HCT116 (cell line): ENCODE data around the gene ATF7IP. TPM values are rescaled to one million over a fixed set of nuclear protein-coding genes. Genes with fewer than 3 reads are reported as not detected.

ENCODE experiments used
- ATAC-seq: fragments of 200-7000 bp; cut with Tn5 transposase; 2 replicates; pipeline ENCODE4 v1.9.1; 2020; ENCODE audit warnings: mild to moderate bottlenecking, moderate library complexity
- BruUV-seq: library from RNA; stranded (reverse); fragments of 400-500 nt; replicated peaks from 2 replicates; lab custom pipeline; 2021; lab: Mats Ljungman, UMichigan
- CTCF ChIA-PET: fragments of 300-600 bp; sonication (Branson Sonifier 250); formaldehyde crosslinking; loops from one replicate; lab custom pipeline; 2021; ENCODE audit warnings: antibody characterized with exemption; lab: Charles Lee
- POLR2A ChIA-PET: fragments of 300-600, 350-600 bp; sonication (Branson Sonifier 250); formaldehyde crosslinking; loops from one replicate; lab custom pipeline; 2021; ENCODE audit warnings: antibody characterized with exemption; lab: Charles Lee
- RAD21 ChIA-PET, 2 experiments: fragments of 300-600 bp; sonication (Branson Sonifier 250); formaldehyde crosslinking; loops; one replicate each; lab custom pipeline; 2023; ENCODE audit warnings: low total read pairs in 2 of 2; ENCODE audit not compliant: uncharacterized antibody in 2 of 2, unreplicated experiment in 2 of 2, low non-redundant PET in 1 of 2; lab: Charles Lee
- DNase-seq: peaks from one replicate; pipeline ENCODE4 v3.0.0-alpha.2; 2010; ENCODE audit warnings: low read depth, low spot score
- H2AFZ ChIP-seq: fragments of 200-600 bp; shearing (Covaris generic), sonication (generic); 2 replicates; pipeline ENCODE4 v1.6.1; 2017; ENCODE audit warnings: low read depth, mixed run types, mixed read lengths, antibody characterized with exemption, low read length; ENCODE audit not compliant: poor library complexity, severe bottlenecking
- H3K27ac ChIP-seq: 2 replicates; pipeline ENCODE4 v1.5.1; 2012; ENCODE audit warnings: low read depth, low read length
- H3K27me3 ChIP-seq: fragments of 200-600 bp; sonication (generic); 2 replicates; pipeline ENCODE4 v1.6.1; 2016; ENCODE audit warnings: mixed run types, low read length, mixed read lengths; ENCODE audit not compliant: insufficient read depth
- H3K36me3 ChIP-seq, 2 experiments: fragments of 200-500 bp in 1 of 2; fragments of 200-600 bp in 1 of 2; sonication (Bioruptor generic) in 1 of 2; sonication (generic) in 1 of 2; 2 replicates each; pipeline versions ENCODE4 v1.5.1 to v1.6.1; 2014 to 2016; ENCODE audit warnings: low read length in 2 of 2, inconsistent platforms in 1 of 2, mixed read lengths in 1 of 2, mixed run types in 1 of 2; ENCODE audit not compliant: insufficient read depth in 2 of 2, control insufficient read depth in 1 of 2
- H3K4me1 ChIP-seq, 2 experiments: fragments of 200-600 bp in 1 of 2; sonication (generic) in 1 of 2; 2 replicates each; pipeline versions ENCODE4 v1.5.1 to v1.6.1; 2012 to 2017; ENCODE audit warnings: low read length in 2 of 2, inconsistent platforms in 1 of 2, mild to moderate bottlenecking in 1 of 2, mixed read lengths in 1 of 2, mixed run types in 1 of 2, moderate library complexity in 1 of 2; ENCODE audit not compliant: insufficient read depth in 2 of 2, control insufficient read depth in 1 of 2
- H3K4me2 ChIP-seq: fragments of 200-600 bp; sonication (generic); 2 replicates; pipeline ENCODE4 v1.6.1; 2017; ENCODE audit warnings: mixed run types, low read length, mixed read lengths
- H3K4me3 ChIP-seq, 2 experiments: fragments of 200-600 bp in 1 of 2; sonication (generic) in 1 of 2; replicated peaks in 1 of 2; 2 replicates each; pipeline ENCODE4 v1.5.1; 2011 to 2016; ENCODE audit warnings: low read length in 2 of 2, control low read depth in 1 of 2, low read depth in 1 of 2, mild to moderate bottlenecking in 1 of 2, mixed read lengths in 1 of 2, mixed run types in 1 of 2
- H3K79me2 ChIP-seq: fragments of 200-600 bp; sonication (generic); 2 replicates; pipeline ENCODE4 v1.6.1; 2017; ENCODE audit warnings: mild to moderate bottlenecking, mixed run types, low read length, moderate library complexity, mixed read lengths; ENCODE audit not compliant: insufficient read depth
- H3K9ac ChIP-seq: fragments of 200-600 bp; sonication (generic); 2 replicates; pipeline ENCODE4 v1.6.1; 2016; ENCODE audit warnings: low read length, mixed read lengths
- H3K9me2 ChIP-seq: fragments of 200-600 bp; sonication (generic), shearing (Covaris generic); 2 replicates; pipeline ENCODE4 v1.6.1; 2017; ENCODE audit warnings: mixed run types, mild to moderate bottlenecking, moderate library complexity; ENCODE audit not compliant: insufficient read depth
- H3K9me3 ChIP-seq, 2 experiments: fragments of 200-500 bp in 1 of 2; fragments of 200-600 bp in 1 of 2; sonication (Bioruptor generic) in 1 of 2; sonication (generic) in 1 of 2; 2 replicates each; pipeline ENCODE4 v1.6.1; 2014 to 2017; ENCODE audit warnings: low read length in 2 of 2, mixed read lengths in 2 of 2, inconsistent platforms in 1 of 2, low read depth in 1 of 2, mild to moderate bottlenecking in 1 of 2, mixed run types in 1 of 2, moderate library complexity in 1 of 2; ENCODE audit not compliant: control insufficient read depth in 1 of 2, insufficient read depth in 1 of 2
- H4K20me1 ChIP-seq: fragments of 200-600 bp; sonication (generic), shearing (Covaris generic); 2 replicates; pipeline ENCODE4 v1.6.1; 2017; ENCODE audit warnings: mixed run types, mild to moderate bottlenecking, moderate library complexity; ENCODE audit not compliant: insufficient read depth
- CEBPB ChIP-seq: IDR thresholded peaks from 2 replicates; pipeline ENCODE4 v1.6.1; 2012; ENCODE audit warnings: low read depth
- EGR1 ChIP-seq: IDR thresholded peaks from 2 replicates; pipeline ENCODE4 v1.6.1; 2012; ENCODE audit warnings: low read depth
- EZH2 ChIP-seq: fragments of 200-600 bp; sonication (generic); IDR thresholded peaks from 2 replicates; pipeline ENCODE4 v1.6.1; 2017; ENCODE audit warnings: antibody characterized with exemption, mixed run types
- FOSL1 ChIP-seq: IDR thresholded peaks from 2 replicates; pipeline ENCODE4 v1.6.1; 2012; ENCODE audit warnings: low read depth
- MAX ChIP-seq: IDR thresholded peaks from 2 replicates; pipeline ENCODE4 v1.6.1; 2012
- POLR2A ChIP-seq: IDR thresholded peaks from 2 replicates; pipeline ENCODE4 v1.7.0; 2011; ENCODE audit warnings: borderline replicate concordance; ENCODE audit not compliant: insufficient read depth, insufficient read length; ENCODE audit errors: extremely low read depth
- RAD21 ChIP-seq: IDR thresholded peaks from 2 replicates; pipeline ENCODE4 v1.6.1; 2012; ENCODE audit warnings: low read depth, mild to moderate bottlenecking
- REST ChIP-seq: IDR thresholded peaks from 2 replicates; pipeline ENCODE4 v1.6.1; 2012; ENCODE audit warnings: low read depth
- SIN3A ChIP-seq: IDR thresholded peaks from 2 replicates; pipeline ENCODE4 v1.6.1; 2012; ENCODE audit warnings: low read depth
- SP1 ChIP-seq: IDR thresholded peaks from 2 replicates; pipeline ENCODE4 v1.6.1; 2012; ENCODE audit warnings: low read depth
- YY1 ChIP-seq: IDR thresholded peaks from 2 replicates; pipeline ENCODE4 v1.6.1; 2011; ENCODE audit warnings: low read length, low read depth, moderate library complexity, mild to moderate bottlenecking; ENCODE audit not compliant: insufficient replicate concordance; ENCODE audit errors: extremely low read depth
- ZBTB33 ChIP-seq: IDR thresholded peaks from 2 replicates; pipeline ENCODE4 v1.6.1; 2011; ENCODE audit warnings: mild to moderate bottlenecking, low read length, moderate library complexity; ENCODE audit not compliant: insufficient replicate concordance; ENCODE audit errors: extremely low read depth
- ZFX ChIP-seq: fragments of 450-650 bp; IDR thresholded peaks from 2 replicates; pipeline ENCODE4 v1.6.1; 2017
- ZNF274 ChIP-seq: fragments of 200-500 bp; sonication (Bioruptor generic); IDR thresholded peaks from 2 replicates; pipeline ENCODE4 v1.6.1; 2014; ENCODE audit warnings: mild to moderate bottlenecking, low read depth, low read length, inconsistent platforms
- intact Hi-C: fragments of 100-400 bp; cut with micrococcal nuclease; formaldehyde crosslinking; loops from 2 replicates; pipeline ENCODE4 v1.10.0; 2022
- total RNA-seq: library from RNA; stranded (reverse); gene quantifications from one replicate; pipeline ENCODE4 v1.2.1, GENCODE V29; 2021; ENCODE audit not compliant: unreplicated experiment

ATF7IP gene
- total RNA-seq, 1 experiment from 2014 or later: 38.6 TPM

- no peaks in the 10 kb centered on the region for H3K9me2 ChIP-seq
- H3K4me2 ChIP-seq: peak overlapping the region; percentile 66; the same call in 1 of the 2 replicates
- H3K4me1 ChIP-seq: peaks cover 2 to 25% of the 10 kb centered on the region in 2 experiments; a peak in 3 of 4 replicates
- TF ChIP-seq MAX (no peak), REST (no peak), FOSL1 (no peak), SP1 (no peak), ZFX (no peak), POLR2A (no peak), RAD21 (no peak), YY1 (no peak), EZH2 (no peak), ZNF274 (no peak), ZBTB33 (no peak), CEBPB (no peak), SIN3A (no peak), EGR1 (no peak)
- TF ChIP-seq, all 23 proteins: peak for 0
- Histone ChIP-seq H3K9me3 (no peaks in the 10 kb centered on the region), H3K79me2 (peaks cover 55% of the 10 kb centered on the region), H3K4me3 (no peak overlapping the region), H2AFZ (no peak overlapping the region), H3K27me3 (no peaks in the 10 kb centered on the region), H3K36me3 (no peaks in the 10 kb centered on the region), H4K20me1 (no peaks in the 10 kb centered on the region), H3K27ac (peak overlapping the region; percentile 99; the same call in 1 of the 2 replicates), H3K9ac (no peak overlapping the region)
- RAD21 ChIA-PET: no interaction called here
- POLR2A ChIA-PET: interaction anchor here (2.6 kb wide), 1 partner anchor 18 kb away, joined by 18 read pairs; no protein-coding TSS in a partner anchor
- CTCF ChIA-PET: interaction anchor here (2.1 kb wide), 1 partner anchor 129 kb away, joined by 9 read pairs; no protein-coding TSS in a partner anchor
- BruUV-seq: no TSS peak
- ATAC-seq (no peak), DNase-seq (no peak)
- intact Hi-C loops: loop anchor here (5.0 kb wide), 1 partner anchor 35 kb away; no protein-coding TSS in a partner anchor
Observed at GRCh38 chr12:14367040-14367661, 1.7 kb downstream of the ATF7IP start.
